Mesendoderm (in vitro differentiated cells): Measurements from ENCODE around the gene FAM98C. TPM values are rescaled to one million over a fixed set of nuclear protein-coding genes. Genes with fewer than 3 reads are reported as not detected.
A peak's percentile ranks its signal among the peaks of the same experiment; 100 is the strongest.

Experiments used
- DNase-seq: peaks from one replicate; pipeline ENCODE4 v3.0.0; 2013
- H2AK5ac ChIP-seq: 2 replicates; pipeline ENCODE4 v1.6.1; 2013; ENCODE audit warnings: low read length, inconsistent platforms
- H2BK120ac ChIP-seq: 2 replicates; pipeline ENCODE4 v1.6.1; 2013; ENCODE audit warnings: low read depth, mild to moderate bottlenecking, low read length, moderate library complexity, mixed read lengths
- H2BK15ac ChIP-seq: replicated peaks from 2 replicates; pipeline ENCODE4 v1.6.1; 2013; ENCODE audit warnings: low read depth, mild to moderate bottlenecking, moderate library complexity
- H2BK5ac ChIP-seq: 2 replicates; pipeline ENCODE4 v1.6.1; 2013; ENCODE audit warnings: low read length, inconsistent platforms
- H3K18ac ChIP-seq: 2 replicates; pipeline ENCODE4 v1.6.1; 2013; ENCODE audit warnings: mild to moderate bottlenecking, low read length, mixed read lengths
- H3K23ac ChIP-seq: one replicate; pipeline ENCODE4 v1.6.1; 2013; ENCODE audit warnings: low read length
- H3K27ac ChIP-seq: 2 replicates; pipeline ENCODE4 v1.5.1; 2013; ENCODE audit warnings: low read depth, mild to moderate bottlenecking, inconsistent platforms, low read length, moderate library complexity
- H3K27me3 ChIP-seq: 2 replicates; pipeline ENCODE4 v1.6.1; 2013; ENCODE audit warnings: low read length, control low read depth, mild to moderate bottlenecking, inconsistent platforms; ENCODE audit not compliant: insufficient read depth, poor library complexity
- H3K36me3 ChIP-seq: 2 replicates; pipeline ENCODE4 v1.6.1; 2013; ENCODE audit warnings: low read length, inconsistent platforms; ENCODE audit not compliant: control insufficient read depth, insufficient read depth
- H3K4ac ChIP-seq: one replicate; pipeline ENCODE4 v1.6.1; 2013; ENCODE audit warnings: low read depth, mild to moderate bottlenecking, low read length, moderate library complexity
- H3K4me1 ChIP-seq: 2 replicates; pipeline ENCODE4 v1.6.1; 2013; ENCODE audit warnings: low read depth, low read length, inconsistent platforms; ENCODE audit not compliant: control insufficient read depth
- H3K4me2 ChIP-seq: 2 replicates; pipeline ENCODE4 v1.6.1; 2013; ENCODE audit warnings: low read length
- H3K4me3 ChIP-seq: 2 replicates; pipeline ENCODE4 v1.5.1; 2013; ENCODE audit warnings: mild to moderate bottlenecking, low read length
- H3K56ac ChIP-seq: one replicate; pipeline ENCODE4 v1.6.1; 2013; ENCODE audit warnings: low read length
- H3K79me1 ChIP-seq: 2 replicates; pipeline ENCODE4 v1.6.1; 2013; ENCODE audit warnings: low read length, inconsistent platforms
- H3K79me2 ChIP-seq: 2 replicates; pipeline ENCODE4 v1.6.1; 2013; ENCODE audit warnings: mild to moderate bottlenecking, low read length; ENCODE audit not compliant: control insufficient read depth, insufficient read depth
- H3K9ac ChIP-seq: 2 replicates; pipeline ENCODE4 v1.6.1; 2013; ENCODE audit warnings: low read length, inconsistent platforms
- H4K5ac ChIP-seq: one replicate; pipeline ENCODE4 v1.6.1; 2013; ENCODE audit warnings: low read length
- H4K8ac ChIP-seq: one replicate; pipeline ENCODE4 v1.6.1; 2013; ENCODE audit warnings: low read depth, mild to moderate bottlenecking, control low read depth, low read length, moderate library complexity
- WGBS: extraction: QIAGEN DNeasy Blood & Tissue Kit; methylation state at CpG from one replicate; pipeline ENCODE4 v1.1.7; 2013; ENCODE audit warnings: low lambda C conversion rate, missing lambda C conversion rate; ENCODE audit not compliant: insufficient coverage; ENCODE audit errors: extremely low coverage; 5-methylcytosine and 5-hydroxymethylcytosine counted together
- polyA plus RNA-seq, 2 experiments: library from polyadenylated mRNA; stranded (reverse); fragments of 200-250 nt; gene quantifications; one replicate each; pipeline ENCODE4 v1.2.3, GENCODE V29; 2013

Gene FAM98C
- polyA plus RNA-seq (2013, experiment 1 of 2): 2.2 TPM
- 2.6 TPM for polyA plus RNA-seq (2013, experiment 2 of 2)

- no peaks in the 10 kb centered on the region for H3K79me1 ChIP-seq
- peak within 1 kb of the TSS; percentile 77 for H3K4me2 ChIP-seq
- no peak within 1 kb of the TSS for H3K27ac ChIP-seq
- H3K27me3 ChIP-seq: no peaks in the 10 kb centered on the region
- H3K56ac ChIP-seq: peak within 1 kb of the TSS; percentile 91
- no peak within 1 kb of the TSS for H4K5ac ChIP-seq
- WGBS: no CpG with 5 or more reads among the region's 82 CpGs
- H2BK5ac ChIP-seq: no peak within 1 kb of the TSS
- no peaks in the 10 kb centered on the region for H3K36me3 ChIP-seq
- H2AK5ac ChIP-seq: no peak within 1 kb of the TSS
- DNase-seq: peak; percentile 99
- no peak within 1 kb of the TSS for H2BK120ac ChIP-seq
- H3K18ac ChIP-seq: peak within 1 kb of the TSS; percentile 35
- peak within 1 kb of the TSS; percentile 46 for H3K4me3 ChIP-seq
- H3K4ac ChIP-seq: no peak within 1 kb of the TSS
- no peak within 1 kb of the TSS for H3K23ac ChIP-seq
- no peak within 1 kb of the TSS for H4K8ac ChIP-seq
- no peak within 1 kb of the TSS for H2BK15ac ChIP-seq
- peak within 1 kb of the TSS; percentile 82 for H3K9ac ChIP-seq
- H3K4me1 ChIP-seq: no peaks in the 10 kb centered on the region
- H3K79me2 ChIP-seq: no peaks in the 10 kb centered on the region
Measured at GRCh38 chr19:38402967-38403674, at the start of gene FAM98C. TSS of gene FAM98C (plus strand) at chr19:38403093. CDS start at chr19:38403154, 61 bp downstream.

- no peak overlapping the region for H3K56ac ChIP-seq
Measured at GRCh38 chr19:38355728-38356725, 46.9 kb upstream of the FAM98C start.

GRCh38 chr19:38358071-38358470, 44.8 kb upstream of the FAM98C start:
- Histone ChIP-seq H3K36me3 (no peaks in the 10 kb centered on the region), H3K27me3 (peaks cover 7% of the 10 kb centered on the region), H3K18ac (no peak overlapping the region), H3K4ac (no peak overlapping the region), H3K4me3 (no peak overlapping the region), H2BK120ac (no peak overlapping the region), H3K79me1 (no peaks in the 10 kb centered on the region), H2AK5ac (no peak overlapping the region), H3K56ac (no peak overlapping the region), H3K27ac (no peak overlapping the region), H2BK15ac (no peak overlapping the region), H3K9ac (no peak overlapping the region), H4K8ac (no peak overlapping the region), H4K5ac (no peak overlapping the region), H3K79me2 (no peaks in the 10 kb centered on the region), H3K23ac (no peak overlapping the region), H2BK5ac (no peak overlapping the region), H3K4me1 (no peaks in the 10 kb centered on the region), H3K4me2 (no peak overlapping the region)
- DNase-seq: no peak
- WGBS: no CpG with 5 or more reads among the region's 5 CpGs

More at GRCh38 chr19:38355728-38356725, 46.9 kb upstream of the FAM98C start:
- Histone ChIP-seq H3K4me1 (no peaks in the 10 kb centered on the region), H3K36me3 (no peaks in the 10 kb centered on the region), H3K4ac (no peak overlapping the region), H2BK120ac (no peak overlapping the region), H3K79me2 (no peaks in the 10 kb centered on the region), H3K9ac (no peak overlapping the region), H3K4me3 (no peak overlapping the region), H3K23ac (no peak overlapping the region), H3K27me3 (peaks cover 7% of the 10 kb centered on the region), H2BK5ac (no peak overlapping the region), H2BK15ac (no peak overlapping the region), H2AK5ac (no peak overlapping the region), H3K27ac (no peak overlapping the region), H4K8ac (no peak overlapping the region), H3K18ac (no peak overlapping the region), H4K5ac (no peak overlapping the region), H3K79me1 (no peaks in the 10 kb centered on the region), H3K4me2 (no peak overlapping the region)
- no CpG with 5 or more reads among the region's 16 CpGs for WGBS
- DNase-seq: no peak

- H3K4me2 ChIP-seq: no peak overlapping the region
- H3K79me1 ChIP-seq: no peaks in the 10 kb centered on the region
Measured at GRCh38 chr19:38359242-38360021, 43.5 kb upstream of the FAM98C start.

GRCh38 chr19:38360351-38360750, 42.5 kb upstream of the FAM98C start:
- H2BK15ac ChIP-seq: no peak overlapping the region
- H3K4ac ChIP-seq: no peak overlapping the region
- H3K4me2 ChIP-seq: no peak overlapping the region
- no peak overlapping the region for H2BK5ac ChIP-seq
- H2AK5ac ChIP-seq: no peak overlapping the region
- H3K9ac ChIP-seq: no peak overlapping the region
- DNase-seq: no peak
- H3K56ac ChIP-seq: no peak overlapping the region
- no peaks in the 10 kb centered on the region for H3K4me1 ChIP-seq
- no peak overlapping the region for H3K18ac ChIP-seq
- no peak overlapping the region for H3K27ac ChIP-seq
- no peak overlapping the region for H3K23ac ChIP-seq
- H3K4me3 ChIP-seq: no peak overlapping the region
- H2BK120ac ChIP-seq: no peak overlapping the region
- H3K36me3 ChIP-seq: no peaks in the 10 kb centered on the region
- H4K8ac ChIP-seq: no peak overlapping the region
- peaks cover 7% of the 10 kb centered on the region for H3K27me3 ChIP-seq
- no peaks in the 10 kb centered on the region for H3K79me1 ChIP-seq
- no peak overlapping the region for H4K5ac ChIP-seq
- no peaks in the 10 kb centered on the region for H3K79me2 ChIP-seq
- WGBS: no CpG with 5 or more reads among the region's 9 CpGs

More at GRCh38 chr19:38359242-38360021, 43.5 kb upstream of the FAM98C start:
- Histone ChIP-seq H4K8ac (no peak overlapping the region), H4K5ac (no peak overlapping the region), H3K36me3 (no peaks in the 10 kb centered on the region), H2AK5ac (no peak overlapping the region), H3K56ac (no peak overlapping the region), H3K4ac (no peak overlapping the region), H2BK120ac (no peak overlapping the region), H3K18ac (no peak overlapping the region), H3K27me3 (peaks cover 7% of the 10 kb centered on the region), H3K79me2 (no peaks in the 10 kb centered on the region), H3K9ac (no peak overlapping the region), H3K27ac (no peak overlapping the region), H3K4me3 (no peak overlapping the region), H2BK5ac (no peak overlapping the region), H2BK15ac (no peak overlapping the region), H3K23ac (no peak overlapping the region), H3K4me1 (no peaks in the 10 kb centered on the region)
- DNase-seq: no peak
- no CpG with 5 or more reads among the region's 18 CpGs for WGBS
